WTC11 (cell line): ENCODE measurements around the gene CAMK2A.

Experiments used
- CBFB ChIP-seq: sonication (generic); formaldehyde crosslinking; IDR thresholded peaks from 2 replicates; pipeline ENCODE4 v1.8.1; 2022; ENCODE audit warnings: mild to moderate bottlenecking, low read depth, missing genetic modification reagents
- CTCF ChIP-seq: fragments of 200-600 bp; IDR thresholded peaks from 2 replicates; pipeline ENCODE4 v1.8.0; 2022; ENCODE audit warnings: antibody characterized with exemption
- HMGXB4 ChIP-seq: sonication (generic); formaldehyde crosslinking; IDR thresholded peaks from 2 replicates; pipeline ENCODE4 v1.8.1; 2023; ENCODE audit warnings: mild to moderate bottlenecking, moderate library complexity, missing genetic modification reagents

- TF ChIP-seq CTCF (no peak), CBFB (no peak), HMGXB4 (no peak)
These were observed 43.1 kb downstream of the CAMK2A start for GRCh38 chr5:150246429-150246828.
